Measurements from ENCODE around the gene TCF7.

TCF7 gene

GRCh38 chr5:134177369-134178095, 63.1 kb downstream of the TCF7 start:
- DNase-seq (ENCODE audit: low read depth), result peak; percentile 53

GRCh38 chr5:134178096-134178419, 63.6 kb downstream of the TCF7 start:
- DNase-seq (ENCODE audit: low read depth), result no peak

DNA sequence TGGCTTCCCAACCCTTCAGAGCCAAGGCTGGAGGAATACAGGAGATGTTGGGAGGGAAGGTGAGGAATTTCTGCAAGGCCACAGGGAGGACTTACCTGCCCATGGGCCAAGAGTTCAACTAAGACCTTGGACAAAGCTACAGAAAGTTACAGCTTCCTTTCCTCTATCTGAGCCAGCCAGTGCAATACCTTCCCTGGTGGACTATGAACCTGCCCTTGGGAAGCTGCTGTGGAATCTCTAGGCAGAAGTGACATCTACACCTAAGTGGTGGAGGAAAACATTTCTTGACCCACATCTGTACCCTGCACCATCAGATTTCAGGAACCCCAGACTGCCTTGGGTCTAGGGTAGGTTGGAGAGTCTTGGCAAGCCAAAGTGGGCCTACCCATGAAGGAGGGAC, 69.0 kb downstream of the TCF7 start:
- DNase-seq (ENCODE audit: low read depth), result no peak

- DNase-seq (ENCODE audit: low read depth), result peak; percentile 49
Measured at GRCh38 chr5:134184155-134185135, 70.0 kb downstream of the TCF7 start.

DNA sequence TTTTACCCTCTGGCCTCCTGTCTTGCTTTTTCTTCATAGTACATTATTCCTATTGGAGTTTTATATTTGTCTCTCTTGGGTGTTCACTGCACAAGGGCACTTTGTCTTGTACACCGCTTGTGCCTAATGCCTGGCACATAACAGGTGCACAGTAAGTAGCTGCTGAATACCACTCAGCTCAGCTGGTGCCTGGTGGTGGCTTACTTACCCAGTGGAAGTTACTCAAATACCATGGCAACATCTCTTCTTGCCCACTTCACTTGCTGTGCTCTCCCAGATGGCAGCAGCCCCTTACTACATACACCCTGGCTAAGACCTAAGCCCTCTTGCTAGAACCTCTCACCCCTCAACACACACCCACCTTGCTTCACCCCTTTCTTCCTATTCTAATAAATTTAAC, 73.6 kb downstream of the TCF7 start:
- DNase-seq (ENCODE audit: low read depth), result no peak

DNA sequence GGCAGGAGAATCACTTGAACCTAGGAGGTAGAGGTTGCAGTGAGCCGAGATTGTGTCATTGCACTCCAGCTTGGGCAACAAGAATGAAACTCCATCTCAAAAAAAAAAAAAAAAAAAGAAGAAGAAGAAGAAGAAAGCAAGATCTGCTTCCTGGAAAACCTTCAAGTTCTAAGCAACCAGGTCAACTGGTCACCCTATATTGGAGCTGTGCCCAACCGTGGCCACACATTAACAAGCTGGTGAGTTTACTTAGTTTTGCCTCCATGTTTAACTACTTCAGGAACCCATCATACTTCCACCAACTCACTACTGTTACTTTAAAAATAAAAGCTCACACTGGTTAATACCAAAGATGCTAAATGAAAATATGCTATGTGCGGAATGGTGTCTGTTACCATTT, 74.5 kb downstream of the TCF7 start:
- no peak for DNase-seq (ENCODE audit: low read depth)

GRCh38 chr5:134195666-134196065, 81.2 kb downstream of the TCF7 start:
- DNase-seq (ENCODE audit: low read depth), result no peak

All from amniotic epithelial cell (primary cell).